Cerebellar nuclear complex (tissue), 1 donor: ENCODE measurements around the gene LCE5A.
"Not testable (repeated sequence)": the region's sequence is repeated elsewhere in the genome, so short reads cannot be mapped to it uniquely, and the experiment has no call there.

Source experiments
- DNase-seq, 2 experiments: peaks; one replicate each; lab custom pipeline; 2025; lab: John Stamatoyannopoulos, UW

Gene LCE5A, protein sequence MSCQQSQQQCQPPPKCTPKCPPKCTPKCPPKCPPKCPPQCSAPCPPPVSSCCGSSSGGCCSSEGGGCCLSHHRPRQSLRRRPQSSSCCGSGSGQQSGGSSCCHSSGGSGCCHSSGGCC

DNA sequence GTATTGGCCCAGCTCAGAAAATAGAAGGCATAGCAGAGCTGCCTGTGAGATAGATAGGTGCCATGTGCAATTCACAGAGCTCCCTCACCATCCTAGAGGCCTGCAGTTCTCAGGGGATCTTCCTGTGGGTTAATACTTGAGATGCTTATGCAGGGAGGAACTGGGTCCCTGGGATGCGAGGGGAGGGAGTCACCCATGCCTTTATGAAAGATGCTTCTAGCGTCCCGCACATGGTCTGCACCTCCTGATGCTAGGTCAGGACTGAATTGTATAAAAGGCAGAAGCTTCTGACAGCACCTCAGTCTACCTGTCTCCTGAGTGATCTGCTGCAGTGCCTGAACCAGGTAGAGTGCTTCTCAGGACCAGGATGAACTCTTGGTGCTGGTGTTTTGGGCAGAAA is at the start of gene LCE5A:
Gene LCE5A (plus strand): TSS at position 301 of the 400 bp plus-strand sequence. CDS start 732 bp downstream, outside the sequence.
- DNase-seq, result no peak

DNA sequence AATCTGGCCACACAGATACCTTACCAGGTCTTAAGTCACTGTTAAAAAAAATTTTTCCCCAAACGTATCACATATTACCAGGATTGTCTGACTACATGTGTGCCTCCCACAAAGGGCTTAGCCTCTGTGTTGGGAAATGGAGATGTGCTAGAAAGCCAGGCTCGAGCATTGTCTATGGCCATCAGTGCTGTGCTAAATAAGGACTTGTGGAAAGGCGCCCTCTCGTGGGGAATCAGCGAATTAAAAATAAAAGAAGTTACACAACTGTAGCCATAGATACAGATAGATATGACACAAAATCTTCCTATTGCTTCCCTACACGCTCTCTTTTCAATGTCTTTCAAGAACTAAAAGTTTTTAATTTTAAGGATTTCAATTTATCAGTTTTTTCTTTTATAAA is 49.1 kb upstream of the LCE5A start:
- DNase-seq, result no peak

DNA sequence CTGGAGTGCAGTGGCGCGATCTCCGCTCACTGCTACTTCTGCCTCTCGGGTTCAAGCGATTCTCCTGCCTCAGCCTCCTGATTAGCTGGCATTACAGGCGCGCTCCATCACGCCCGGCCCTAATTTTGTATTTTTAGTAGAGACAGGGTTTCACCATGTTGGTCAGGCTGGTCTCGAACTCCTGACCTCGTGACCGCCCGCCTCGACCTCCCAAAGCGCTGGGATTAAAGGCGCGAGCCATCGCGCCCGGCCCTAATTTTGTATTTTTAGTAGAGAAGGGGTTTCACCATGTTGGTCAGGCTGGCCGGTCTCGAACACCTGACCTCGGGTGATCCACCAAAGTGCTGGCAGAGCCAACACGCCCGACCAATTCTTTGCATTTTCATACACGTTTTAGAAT is 48.0 kb upstream of the LCE5A start:
- no peak for DNase-seq

DNA sequence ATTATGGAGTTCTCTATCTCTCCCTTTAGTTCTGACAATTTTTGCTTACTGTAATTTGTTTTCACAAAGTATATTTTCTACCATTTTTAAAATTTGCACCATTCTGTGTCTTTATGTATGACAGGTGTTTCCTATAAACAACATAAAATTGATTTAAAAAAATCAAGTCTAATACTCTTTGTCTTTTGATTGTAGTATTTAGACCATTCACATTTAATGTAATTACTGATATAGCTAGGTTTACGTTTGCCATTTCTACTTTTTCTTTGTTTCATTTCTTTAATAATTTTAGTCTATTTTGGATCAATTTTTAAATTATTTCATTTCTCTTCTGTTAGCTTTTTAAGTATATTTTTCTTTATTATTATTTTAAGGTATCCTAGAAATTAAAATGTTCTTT is 44.4 kb upstream of the LCE5A start:
- DNase-seq, result no peak

DNA sequence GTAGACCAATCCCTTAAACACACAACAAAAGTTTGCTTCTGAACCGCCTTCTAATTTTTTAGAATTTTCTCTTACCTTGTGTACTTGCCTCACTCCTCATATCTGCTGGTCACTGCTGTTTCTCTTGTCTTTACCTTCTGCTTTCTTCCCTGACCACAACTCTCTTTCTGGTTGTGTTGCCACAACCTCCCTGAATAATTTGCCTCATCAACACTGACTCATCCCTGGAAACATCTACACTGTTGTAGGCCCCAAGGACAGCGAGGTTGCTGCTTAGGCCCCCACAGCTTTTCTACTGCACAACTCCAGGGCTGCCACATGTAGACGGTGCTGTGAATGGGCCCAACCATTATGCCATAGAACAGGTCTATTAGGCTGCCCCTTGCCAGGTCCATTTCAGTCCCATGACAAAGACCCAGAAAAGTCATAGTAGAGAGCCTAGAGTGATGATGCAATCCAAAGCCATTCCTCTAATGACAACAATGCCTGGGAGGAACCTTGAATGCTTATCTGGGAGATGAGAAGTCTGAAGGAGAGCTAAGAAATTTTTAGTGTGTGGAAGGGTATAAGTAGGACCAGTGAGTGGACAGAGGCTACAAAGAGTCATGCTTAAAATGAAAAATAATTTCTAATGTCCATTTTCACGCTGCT is 36.6 kb upstream of the LCE5A start:
- no peak for DNase-seq

DNA sequence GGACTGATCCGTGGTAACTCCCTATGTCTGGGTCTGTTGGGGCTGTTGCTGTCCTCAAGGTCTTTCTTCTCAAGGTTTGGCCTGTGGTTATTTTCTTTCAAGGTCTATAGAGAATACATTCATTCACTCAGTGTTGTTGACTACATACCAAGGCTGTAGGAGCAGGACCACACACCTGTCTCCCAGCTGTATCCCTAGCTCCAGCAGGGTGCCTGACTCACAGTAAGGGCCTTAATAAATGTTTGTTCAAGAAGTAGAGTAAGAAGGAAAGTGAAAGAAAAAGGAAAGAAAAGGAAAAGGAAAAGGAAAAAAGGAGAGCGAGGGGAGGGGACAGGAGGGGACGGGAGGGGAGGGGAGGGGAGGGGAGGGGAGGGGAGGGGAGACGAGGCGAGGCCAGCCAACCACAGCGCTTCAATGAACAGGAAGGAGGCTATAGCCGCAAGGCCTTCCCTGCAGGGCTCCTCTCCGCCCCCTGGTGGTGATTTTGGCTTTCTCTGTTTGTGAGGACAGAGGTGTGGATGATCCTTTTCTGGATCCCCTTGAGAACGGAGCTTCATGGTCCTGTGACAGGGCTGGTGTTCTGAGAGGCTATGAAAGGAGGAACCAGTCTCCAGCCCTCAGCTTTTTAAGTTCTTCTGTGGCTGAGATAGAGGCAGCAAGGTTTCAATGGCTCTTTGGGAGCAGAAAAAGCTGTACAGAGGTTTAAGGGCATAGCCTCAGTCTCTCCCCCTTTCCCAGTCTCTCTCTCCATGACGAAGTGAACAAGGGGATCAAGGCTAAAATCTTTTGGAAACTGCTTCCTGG is 30.6 kb upstream of the LCE5A start:
- no peak for DNase-seq

DNA sequence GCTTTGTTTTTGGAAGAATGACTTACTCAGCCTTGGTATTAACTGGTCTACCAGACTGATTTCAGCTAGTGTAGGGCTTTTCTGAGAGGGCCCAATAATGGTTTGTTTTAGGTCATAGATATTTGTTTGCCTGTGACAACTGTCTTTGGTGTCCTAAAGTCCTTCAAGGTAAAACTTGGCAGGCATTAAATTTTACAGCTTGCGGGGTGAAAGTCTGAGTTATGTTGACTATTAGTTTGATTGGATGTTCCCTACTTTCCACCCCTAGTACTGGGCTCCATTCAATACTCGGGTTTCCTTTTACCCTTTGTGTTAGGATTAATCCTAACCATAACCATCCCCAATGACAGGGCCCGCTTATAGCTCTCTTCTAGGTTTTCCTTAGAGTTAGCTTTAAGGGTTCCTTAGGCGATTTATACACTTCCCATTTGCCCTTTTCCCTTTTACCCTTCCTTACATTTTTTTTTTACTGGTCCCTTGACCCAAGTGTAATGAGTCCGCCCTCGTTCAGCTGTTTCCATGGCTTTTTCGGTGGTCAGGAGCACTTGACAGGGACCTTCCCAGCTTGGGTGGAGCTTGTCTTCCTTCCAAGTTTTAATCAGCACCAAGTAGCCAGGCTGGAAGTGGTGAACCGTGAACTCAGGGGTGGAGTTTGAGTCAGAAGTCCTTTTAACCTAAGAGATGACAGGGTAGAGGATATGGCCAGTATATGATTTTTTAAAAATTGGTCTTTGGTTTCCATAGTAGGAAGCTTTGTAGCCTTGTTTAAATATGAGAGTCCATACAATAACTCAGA is 28.5 kb upstream of the LCE5A start:
- no peak for DNase-seq

DNA sequence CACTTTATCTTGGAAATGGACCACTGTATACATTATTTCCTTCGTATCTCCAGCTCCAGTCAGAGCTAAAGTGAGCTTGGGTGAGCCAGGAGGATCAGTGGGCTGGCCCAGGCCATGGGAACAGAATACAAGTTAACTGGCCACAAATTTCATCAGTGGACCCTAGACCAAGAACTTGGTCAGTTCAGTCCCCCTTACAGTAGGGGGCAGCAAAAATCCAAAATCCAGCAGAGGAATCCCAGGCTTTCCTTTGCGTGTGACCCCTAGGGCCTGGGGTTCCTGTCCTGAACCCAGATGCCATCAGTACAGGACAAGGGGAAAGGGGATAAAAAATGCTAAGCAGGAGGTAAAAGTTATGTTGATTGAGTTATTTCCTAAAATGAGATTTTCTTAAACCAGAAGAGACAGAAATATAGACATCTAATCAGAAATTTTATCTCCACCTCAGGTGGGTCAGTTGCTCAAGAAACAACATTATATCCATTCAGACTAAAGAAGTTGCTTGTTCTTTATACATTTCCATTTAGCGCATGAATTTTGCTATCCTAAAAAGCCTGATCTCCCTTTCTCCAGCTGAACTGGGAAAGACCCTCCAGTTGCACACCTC is 24.1 kb upstream of the LCE5A start:
- DNase-seq, result no peak

DNA sequence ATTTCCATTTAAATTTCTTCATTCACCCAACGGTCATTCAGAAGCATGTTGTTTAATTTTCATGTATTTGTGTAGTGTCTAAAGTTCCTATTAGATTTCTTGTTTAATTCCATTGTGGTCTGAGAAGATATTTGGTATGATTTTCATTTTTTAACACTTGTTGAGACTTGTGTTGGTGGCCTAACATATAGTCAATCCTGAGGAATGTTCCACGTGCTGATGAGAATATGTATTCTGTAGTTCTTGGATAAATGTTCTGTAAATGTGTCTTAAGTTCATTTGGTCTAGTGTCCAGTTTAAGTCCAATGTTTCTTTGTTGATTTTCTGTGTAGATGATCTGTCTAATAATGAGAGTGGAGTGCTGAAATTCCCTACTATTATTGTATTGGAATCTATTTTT is 22.7 kb upstream of the LCE5A start:
- no peak for DNase-seq

DNA sequence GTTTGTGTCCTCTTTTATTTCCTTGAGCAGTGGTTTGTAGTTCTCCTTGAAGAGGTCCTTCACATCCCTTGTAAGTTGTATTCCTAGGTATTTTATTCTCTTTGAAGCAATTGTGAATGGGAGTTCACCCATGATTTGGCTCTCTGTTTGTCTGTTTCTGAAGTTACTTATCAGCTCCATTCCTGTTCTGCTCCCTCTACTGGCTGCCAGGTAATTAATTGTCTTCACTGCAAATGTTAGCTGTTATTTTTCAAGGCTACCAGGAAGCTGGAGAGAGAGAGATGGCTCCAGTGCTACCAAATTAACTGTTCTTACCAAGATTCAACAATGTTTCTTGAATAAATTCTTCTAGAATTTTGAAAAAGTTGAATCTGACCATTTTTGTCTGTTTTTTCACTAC is 19.1 kb upstream of the LCE5A start:
- DNase-seq, result not testable (repeated sequence)

DNA sequence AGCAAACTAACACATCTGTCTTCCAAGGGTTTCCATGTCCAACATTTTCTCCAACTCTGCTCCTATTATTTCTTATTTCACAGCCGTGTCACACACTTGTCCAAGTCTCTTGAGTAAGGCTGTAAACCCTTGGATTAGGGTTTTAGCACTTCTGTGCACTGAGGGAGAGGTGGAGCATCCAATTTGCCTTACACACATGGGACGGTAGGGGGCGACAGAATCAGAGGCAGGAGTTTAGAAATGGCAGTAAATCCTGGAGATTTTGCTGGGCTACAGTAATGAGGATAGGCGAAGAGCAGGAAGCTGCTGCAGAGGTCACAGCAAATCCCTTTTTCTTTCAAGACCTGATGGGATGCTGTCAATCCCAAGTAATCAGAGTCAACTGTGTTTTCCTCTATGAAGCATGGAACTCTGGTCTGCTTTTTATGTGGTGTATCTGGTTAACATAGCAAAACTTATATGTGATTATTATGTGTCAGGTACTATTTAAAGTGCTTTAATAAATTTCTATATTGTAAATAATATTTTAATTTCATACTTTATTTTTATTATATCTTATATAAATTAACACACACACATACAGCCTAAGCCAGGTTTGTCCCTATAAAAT is 15.4 kb upstream of the LCE5A start:
- DNase-seq, result no peak

DNA sequence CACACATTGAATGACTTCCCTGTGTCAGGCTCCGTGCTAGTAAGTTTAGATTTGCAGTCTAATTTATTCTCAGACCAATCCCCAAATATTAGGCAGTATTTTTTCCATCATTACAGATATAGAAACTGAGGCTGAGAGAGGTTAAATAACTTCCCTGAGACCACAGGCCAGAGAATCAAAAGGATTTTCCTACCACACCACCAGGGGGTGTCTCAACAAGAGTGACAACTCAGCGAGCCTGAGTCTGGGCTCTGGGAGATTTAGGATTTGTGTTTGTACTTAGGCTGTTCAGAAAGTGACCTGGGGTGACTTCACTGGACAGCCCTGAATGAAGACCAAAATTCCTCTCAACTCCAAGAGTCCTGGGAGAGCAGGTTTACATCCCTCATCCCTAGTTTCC is 13.3 kb upstream of the LCE5A start:
- DNase-seq, result no peak

DNA sequence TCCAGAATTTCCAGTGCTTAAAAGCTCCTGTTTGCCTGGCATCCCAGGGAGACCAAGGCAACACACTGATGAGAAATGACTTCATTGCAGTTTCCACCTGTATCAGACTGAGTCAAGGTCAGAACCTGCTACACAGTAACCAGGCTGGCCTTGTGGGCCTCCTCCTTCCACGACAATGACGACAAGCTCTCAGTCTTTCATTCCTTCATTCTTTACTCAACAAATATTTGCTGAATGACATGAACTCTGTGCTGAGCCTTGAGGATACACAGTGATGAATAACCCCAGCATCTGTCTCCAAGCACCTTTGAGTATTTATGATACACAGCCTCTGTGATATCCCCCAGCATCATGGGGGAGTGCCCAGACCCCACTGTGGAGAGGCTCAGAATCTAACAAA is 8.9 kb upstream of the LCE5A start:
- DNase-seq, result no peak

DNA sequence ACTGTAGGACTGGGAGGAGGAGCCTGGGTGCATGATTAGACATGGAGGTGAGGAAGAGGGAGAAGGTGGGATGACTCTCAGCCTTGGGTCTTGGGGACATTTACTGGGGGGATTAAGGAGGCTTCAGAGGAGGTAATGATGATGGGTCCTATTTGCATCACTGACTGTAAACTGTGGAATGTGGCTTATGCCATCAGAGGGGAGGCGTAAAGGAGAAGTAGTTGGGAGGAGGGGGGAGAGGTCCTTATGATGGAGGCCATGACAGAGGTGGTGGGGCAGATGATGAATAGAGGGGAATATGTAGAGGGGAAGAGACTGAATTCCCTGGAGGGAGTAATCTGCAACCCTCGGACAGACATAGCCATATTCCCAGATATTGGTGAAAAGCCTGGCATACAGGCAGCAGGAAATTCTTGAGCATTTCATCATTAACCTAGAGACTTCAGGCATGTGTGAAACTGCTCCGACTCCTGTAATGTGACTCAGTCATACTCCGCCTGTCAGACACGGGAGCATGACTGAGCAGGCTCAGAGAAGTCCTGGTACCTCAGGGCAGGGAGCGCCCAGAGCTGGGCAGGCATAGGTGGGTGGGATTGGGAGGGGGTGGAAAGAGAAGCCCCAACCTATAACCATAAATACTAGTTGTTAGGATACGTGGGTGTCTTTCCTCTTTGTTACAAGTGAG is 8.0 kb upstream of the LCE5A start:
- no peak for DNase-seq

DNA sequence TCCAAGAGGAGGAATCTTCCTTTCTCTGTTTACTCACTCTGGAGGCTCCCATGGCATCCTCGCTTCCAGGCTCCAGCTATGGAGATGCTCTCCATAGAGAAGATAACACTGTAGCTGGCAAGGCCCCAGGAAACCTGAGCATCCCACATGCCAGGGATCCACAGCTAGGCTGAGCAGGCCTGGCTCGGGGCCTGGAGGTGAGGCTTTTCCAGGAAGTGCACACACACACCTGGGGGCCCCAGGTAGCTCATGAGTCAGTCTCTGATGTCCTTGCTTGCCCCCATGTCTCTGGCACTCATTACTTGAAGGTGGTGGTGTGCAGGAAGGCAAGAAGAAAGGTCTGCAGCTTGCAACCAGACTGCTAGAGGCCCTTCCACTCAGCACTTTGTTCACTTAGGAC is 5.5 kb upstream of the LCE5A start:
- DNase-seq, result no peak

DNA sequence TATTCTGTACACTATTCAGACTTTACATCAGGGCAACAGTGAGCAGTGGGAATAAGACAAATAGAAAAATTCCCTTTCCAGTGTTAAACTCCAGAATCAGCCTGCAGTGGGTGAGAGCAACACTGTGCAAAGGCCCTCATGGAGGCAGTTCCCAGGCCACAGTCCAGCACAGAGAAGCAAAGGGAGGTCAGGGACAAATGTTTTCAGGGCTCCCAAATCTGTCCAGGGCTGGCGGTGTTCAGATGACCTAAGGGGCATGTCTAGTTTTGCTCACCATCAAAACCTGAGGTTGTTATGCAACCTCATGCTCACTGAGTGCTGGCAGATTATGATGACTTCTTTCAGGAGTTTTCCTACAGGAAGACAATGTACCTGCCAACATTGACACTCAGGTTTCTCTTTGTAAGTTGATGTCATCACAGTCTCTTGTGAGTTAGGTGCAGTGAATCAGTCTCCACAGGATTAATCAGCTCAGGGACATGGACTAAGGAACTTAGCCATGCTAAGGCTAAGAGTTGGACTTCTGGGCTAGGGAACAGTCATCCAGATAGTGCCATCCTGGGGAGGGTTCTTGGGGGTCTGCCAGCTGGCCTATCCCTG is 3.6 kb upstream of the LCE5A start:
- no peak for DNase-seq

DNA sequence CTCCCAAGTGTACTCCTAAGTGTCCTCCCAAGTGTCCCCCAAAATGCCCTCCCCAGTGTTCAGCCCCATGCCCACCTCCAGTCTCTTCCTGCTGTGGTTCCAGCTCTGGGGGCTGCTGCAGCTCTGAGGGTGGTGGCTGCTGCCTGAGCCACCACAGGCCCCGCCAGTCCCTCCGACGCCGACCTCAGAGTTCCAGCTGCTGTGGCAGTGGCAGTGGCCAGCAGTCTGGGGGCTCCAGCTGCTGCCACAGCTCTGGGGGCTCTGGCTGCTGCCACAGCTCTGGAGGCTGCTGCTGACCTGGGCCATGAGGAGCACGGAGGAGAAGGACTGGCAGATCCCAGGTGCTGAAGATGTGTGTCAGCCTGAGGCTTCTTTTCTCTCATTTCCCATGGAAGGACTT is 993 bp downstream of the LCE5A start:
- no peak for DNase-seq

DNA sequence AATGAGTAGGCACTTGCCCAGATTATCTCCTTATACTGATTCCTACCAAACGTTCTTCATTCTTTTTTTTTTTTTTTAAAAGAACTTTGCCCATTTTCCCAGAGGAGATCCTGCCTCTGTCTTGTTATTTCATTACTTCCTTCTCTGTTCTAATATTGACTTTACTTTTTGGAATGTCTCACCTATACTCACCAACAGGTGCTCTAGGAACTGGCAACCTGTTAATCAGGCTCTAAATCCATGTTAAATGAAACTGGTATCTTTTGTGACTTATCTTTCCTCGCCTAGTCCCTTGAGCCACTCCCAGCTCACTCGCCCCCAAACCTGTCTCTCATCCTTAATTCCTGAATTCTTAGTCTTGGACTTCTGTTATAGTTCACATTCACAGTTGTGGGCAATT is 2.5 kb downstream of the LCE5A start:
- no peak for DNase-seq

DNA sequence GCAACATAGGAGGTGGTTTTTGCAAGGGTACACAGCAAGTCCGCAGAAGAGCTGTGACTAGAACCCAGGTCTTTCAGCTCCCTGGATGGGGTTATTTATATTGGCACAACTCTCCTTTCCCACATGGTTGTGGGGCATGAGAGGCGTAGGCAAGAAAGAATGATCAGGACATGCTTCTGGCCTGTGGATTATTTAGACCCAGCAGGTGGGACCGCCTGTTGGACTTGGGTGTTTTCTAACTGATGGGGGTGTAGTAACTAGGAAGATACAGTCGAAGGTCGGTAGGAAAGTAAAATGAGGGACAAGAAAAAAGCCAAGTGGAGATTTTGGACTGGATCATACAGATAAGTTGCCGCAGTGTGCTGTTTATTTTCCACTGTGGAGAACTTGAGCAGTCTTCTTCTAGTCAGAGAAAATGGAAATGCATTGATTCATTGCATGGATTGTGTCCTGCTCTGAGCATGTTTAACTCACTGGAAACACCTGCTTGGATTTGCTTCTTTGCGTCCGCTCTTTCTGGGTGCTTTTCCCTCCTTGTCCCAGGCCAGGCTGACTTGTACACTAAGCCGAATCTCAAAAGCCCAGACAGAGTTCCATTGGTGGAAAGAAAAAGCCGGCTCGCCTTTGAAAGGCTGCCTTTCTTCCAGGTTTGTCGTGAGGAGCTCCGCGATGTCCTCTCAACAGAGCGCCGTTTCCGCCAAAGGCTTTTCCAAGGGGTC is 4.3 kb downstream of the LCE5A start:
- DNase-seq, result no peak

DNA sequence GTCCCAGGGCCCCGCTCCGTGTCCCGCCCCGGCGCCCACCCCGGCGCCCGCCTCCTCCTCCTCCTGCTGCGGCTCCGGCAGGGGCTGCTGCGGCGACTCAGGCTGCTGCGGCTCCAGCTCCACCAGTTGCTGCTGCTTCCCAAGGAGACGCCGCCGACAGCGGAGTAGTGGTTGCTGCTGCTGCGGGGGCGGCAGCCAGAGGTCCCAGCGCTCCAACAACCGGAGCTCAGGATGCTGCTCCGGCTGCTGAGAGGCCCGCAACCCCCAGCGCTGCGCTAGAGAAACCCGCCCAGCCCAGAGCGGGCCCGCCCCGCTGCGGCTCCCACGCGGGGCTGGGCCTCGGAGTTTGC is 4.8 kb downstream of the LCE5A start:
- DNase-seq, result no peak
